GOT3 (cell line): ENCODE data around the gene A3GALT2.
A peak's percentile ranks its signal among the peaks of the same experiment; 100 is the strongest.
"Not testable (repeated sequence)": the region's sequence is repeated elsewhere in the genome, so short reads cannot be mapped to it uniquely, and the experiment has no call there.

Experiments used
- DNase-seq: peaks from one replicate; lab custom pipeline; 2025; ENCODE audit warnings: mixed read lengths; lab: John Stamatoyannopoulos, UW

Gene A3GALT2

DNA sequence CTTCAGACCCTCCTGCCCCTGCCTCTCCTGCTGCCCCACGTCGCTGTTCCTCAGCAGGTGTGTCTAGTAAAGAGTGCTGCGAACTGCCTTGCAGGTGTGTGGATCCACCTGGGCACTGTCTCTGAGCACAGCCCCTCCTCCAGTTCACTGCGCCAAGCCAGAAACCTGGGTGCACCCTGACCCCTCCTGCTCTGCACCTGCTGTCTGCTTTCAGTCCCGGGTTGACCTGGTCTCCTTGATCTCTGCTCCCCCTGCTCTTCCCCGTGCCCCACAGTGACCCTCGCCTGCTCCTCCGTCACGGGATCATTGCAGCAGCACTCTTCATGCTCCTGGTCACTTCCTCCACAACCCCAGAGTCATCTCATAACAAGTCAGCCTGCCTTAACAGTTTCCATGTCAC, 6.5 kb downstream of the A3GALT2 start:
- no peak for DNase-seq

DNA sequence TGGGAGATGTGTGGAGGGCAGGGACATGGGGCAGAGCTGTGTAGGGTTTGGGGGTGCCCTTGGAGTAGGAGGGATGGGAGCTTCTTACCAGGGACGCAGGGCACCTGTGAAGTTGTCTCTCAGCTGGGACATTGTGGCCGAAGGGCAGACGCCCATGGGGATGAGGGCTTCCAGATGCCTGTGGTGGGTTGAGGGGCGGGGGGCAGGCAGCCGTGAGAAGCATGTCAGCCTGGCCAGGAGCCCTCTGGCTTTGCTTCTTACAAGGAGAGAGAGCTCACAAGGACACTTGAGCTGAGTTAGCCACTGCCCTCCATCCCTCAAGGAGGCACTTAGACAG, 8.5 kb downstream of the A3GALT2 start:
- DNase-seq = no peak

DNA sequence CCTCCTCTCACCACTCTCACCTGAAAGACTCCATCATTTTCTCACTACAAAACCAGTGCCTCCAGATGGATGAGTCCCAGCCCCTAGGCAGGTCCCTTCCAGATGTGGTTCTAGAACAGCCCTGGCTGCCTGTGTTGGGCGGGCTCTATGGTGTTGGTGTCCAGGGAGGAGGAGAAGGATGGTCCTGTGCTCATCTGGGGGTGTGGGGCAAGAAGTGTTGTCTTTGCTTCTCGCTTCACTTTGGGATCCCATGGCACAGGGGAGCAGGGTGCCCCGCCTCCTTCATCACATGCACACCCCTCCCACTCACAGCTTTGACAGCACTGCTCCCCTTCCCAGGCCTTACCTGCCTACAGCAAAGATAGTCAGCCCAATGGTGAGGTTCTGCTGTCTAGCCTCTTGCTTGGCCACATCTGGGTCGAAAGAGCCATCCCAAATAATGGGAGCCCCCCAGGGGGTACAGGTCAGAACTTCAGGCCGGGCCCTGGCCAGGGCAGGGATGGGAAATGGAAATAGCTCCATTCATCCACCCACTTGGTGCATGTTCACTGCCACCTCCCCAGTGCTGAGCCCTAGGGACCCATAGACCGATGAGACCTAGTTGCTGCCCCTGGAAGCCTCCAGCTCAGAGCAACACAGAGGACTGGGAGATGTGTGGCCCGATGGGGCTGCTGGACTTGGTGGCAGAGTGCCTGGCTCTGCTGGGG, 9.0 kb downstream of the A3GALT2 start:
- no peak for DNase-seq

DNA sequence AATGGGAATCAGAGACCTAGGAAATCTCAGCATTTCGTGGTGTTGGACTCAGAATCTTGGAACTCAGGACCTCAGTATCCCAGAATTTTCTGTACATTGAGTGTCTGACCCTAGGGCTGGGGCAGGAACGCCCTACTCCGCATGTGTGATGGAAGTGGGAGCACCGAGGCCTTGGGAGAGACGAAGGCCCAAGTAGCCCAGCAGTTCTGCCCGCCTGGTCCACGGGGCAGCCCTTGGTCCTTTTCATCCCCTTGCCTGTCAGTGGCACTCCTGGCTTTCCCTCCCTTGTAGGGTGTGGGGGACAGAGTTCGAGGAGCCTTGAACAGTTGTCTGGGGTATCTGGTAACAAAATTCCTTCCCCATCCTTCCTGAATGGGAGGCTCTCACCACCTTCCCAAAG, 10.2 kb downstream of the A3GALT2 start:
- no peak for DNase-seq

DNA sequence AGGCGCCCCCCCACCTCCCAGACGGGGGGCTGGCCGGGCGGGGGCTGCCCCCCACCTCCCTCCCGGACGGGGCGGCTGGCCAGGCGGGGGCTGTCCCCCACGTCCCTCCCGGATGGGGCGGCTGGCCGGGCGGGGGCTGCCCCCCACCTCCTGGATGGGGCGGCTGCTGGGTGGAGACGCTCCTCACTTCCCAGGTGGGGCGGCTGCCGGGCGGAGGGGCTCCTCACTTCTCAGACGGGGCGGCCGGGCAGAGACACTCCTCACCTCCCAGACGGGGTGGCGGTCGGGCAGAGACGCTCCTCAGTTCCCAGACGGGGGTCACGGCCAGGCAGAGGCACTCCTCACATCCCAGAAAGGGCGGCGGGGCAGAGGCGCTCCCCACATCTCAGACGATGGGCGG, 11.5 kb downstream of the A3GALT2 start:
- not testable (repeated sequence) for DNase-seq

DNA sequence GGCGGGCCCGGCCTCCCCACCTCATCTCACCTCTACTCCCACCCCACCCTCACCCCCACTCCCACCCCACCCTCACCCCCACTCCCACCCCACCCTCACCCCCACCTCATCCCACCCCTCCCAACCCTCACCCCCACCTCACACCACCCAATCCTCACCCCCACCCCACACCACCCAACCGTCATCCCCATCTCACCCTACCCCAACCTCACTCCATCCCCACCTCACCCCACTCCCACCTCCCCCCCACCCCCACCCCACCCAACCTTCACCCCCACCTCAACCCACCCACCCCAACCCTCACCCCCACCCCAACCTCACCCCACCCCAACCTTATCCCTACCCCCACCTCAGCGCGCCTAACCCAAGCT, 13.4 kb downstream of the A3GALT2 start:
- DNase-seq = no peak

DNA sequence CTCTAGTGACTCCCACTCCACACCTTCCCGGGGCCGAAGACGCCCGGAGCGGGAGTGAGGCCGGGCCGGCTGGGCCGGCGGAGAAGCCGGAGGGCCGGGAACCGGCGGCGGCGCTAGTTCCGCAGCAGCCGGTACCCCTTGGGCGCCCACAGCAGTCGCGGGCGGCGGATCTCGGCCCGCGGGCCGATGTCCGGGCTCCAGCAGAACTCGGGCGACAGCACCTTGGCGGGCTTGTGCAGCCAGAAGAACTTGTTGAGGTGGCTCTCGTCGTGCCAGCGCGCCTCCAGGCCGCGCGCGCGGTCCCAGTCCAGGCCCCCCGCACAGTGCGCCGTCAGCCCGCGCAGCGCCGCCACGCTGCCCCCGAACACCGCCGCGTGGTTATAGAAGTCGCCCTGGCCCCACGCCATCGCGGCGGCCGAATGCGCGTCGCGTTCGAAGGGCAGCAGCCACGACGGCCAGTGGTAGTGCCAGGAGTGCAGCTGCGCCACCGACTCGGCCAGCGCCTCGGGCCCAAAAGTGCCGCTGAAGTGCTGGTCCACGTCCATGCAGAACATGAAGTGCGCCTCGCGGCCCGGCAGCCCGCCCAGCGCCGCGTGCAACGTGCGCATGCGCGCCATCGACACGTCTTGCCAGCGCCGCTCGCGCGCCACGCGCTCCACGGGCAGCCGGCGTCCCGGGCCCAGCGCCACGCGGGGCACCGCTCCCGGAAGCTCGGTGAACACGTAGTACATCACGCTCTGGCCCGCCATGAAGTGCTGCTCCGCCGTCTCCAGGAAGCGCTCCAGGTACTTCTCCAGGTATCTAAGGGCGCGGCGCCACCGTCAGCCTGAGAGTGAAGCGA, 14.0 kb downstream of the A3GALT2 start:
- no peak for DNase-seq

DNA sequence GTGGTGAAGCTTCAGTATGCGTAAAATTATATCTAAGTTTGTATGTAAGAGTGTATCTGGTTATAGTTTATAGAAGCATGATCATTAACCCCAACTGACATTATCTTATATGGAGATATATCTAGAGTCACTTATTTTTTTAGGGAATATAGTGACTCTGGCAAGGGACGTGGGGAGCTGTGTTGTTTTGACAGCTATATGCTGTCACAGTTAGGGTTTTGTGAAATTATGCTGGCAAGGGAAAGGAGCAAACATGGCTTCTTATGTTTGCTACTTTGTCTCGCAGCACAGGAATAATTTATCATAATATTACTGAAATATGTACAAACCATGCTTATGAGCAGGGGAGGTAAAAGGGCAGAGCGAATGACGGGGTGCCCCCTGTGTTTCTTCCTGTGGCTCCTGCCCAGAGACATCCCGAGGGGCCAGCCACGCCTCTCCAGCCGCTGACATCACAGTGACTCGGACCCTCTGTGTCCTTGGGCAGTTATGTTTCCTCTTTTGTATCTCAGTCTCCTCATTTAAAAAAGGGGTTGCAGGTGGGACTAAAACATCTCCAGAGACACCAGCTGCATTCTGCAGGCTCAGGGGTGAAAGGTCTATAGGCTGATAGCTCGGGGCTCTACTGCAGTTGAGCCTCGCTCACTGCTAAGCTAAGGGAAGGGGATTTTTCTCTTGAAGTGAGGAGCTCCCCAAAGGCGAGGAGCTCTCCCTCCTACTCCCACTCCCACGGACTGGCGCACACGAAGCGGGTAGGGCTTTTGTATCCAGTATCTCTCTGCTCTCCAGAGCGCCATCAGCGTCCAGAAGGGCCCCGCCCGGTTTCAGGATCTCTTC, 14.9 kb downstream of the A3GALT2 start:
- no peak for DNase-seq

DNA sequence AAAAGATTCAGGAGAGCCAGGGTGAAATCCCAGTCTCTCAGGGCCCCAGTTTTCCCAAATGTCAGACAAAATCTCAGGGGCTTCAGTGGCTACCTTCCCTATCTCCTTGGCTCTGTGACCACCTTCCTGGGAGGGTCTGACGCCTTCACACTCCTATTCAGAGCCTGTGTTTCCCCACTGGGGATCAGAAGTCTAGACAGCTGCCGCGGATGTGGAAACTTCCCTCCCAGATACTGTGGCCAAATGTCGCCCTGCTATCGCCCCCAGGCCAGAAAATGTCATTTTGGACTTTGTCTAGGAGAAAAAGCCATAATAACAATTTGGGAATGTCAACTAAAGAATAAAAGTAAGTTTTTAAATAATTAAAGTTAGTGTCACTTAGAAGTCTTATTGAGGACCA, 15.9 kb downstream of the A3GALT2 start:
- DNase-seq = no peak

DNA sequence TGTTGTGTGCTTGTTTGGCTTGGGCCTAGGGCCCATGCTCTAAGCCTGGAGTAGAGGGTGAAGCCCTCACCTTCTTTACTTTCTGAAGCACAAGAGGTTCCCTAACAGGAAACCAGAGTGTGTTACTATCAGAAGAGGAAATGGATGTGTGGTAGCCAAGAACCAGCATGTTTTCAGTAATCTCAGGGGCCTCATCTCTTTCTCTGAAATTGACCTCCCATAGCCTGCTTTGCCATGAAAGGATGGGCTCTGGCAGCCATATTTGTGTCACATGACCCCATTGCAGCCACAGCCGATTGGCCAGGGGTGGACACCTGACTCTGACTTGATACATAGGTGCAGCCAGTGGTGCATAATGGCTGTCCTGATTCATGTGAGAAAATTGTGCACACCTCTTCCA, 18.6 kb downstream of the A3GALT2 start:
- DNase-seq = no peak

DNA sequence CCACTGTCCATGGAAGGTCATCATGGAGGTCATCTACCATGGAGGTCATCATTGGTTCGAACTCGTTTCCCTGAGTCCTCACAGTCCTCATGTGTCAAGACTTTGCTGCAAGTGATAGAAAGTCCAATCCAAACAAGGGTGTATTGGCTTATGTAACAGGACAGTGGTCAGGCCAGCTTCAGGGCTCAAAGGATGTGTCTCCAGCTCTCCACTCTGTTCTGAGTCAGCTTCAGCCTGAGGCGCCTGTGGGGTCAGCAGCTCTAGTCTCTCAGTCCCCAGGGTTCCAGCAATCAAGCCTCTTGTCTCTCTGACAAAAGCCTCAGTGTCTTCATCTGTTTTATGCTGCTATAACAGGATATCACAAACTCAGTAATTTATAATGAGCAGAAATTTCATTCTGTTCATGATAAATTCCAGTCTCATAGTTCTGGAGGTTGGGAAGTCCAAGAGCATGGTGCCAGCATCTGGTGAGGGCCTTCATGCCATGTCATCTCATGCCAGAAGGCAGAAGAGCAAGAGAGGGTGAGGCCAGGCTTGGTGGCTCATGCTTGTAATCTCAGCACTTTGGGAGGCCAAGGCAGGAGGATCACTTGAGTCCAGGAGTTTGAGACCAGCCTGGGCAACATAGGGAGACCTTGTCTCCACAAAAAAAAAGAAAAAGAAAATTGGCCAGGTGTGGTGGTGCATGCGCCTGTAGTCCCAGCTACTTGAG, 19.5 kb downstream of the A3GALT2 start:
- no peak for DNase-seq

DNA sequence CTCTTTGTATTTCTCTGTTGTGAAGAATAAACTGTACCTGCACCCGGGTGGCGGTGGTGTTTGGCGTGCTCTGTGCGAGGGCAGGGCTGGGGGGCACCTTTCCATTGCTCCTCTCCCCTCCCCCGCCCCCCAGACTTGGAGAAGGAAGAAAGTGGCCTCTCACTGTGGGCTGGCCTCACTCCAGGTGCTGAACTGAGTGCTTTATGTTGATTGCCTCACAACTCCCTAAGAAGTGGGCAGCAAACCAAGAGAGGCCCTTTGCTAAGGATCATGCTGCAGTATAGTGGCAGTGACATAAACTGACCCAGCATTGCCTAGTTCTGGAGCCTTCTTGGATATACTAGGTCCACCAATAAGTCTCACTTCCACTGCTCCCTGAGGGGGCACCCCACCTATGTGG, 20.2 kb downstream of the A3GALT2 start:
- DNase-seq = no peak

DNA sequence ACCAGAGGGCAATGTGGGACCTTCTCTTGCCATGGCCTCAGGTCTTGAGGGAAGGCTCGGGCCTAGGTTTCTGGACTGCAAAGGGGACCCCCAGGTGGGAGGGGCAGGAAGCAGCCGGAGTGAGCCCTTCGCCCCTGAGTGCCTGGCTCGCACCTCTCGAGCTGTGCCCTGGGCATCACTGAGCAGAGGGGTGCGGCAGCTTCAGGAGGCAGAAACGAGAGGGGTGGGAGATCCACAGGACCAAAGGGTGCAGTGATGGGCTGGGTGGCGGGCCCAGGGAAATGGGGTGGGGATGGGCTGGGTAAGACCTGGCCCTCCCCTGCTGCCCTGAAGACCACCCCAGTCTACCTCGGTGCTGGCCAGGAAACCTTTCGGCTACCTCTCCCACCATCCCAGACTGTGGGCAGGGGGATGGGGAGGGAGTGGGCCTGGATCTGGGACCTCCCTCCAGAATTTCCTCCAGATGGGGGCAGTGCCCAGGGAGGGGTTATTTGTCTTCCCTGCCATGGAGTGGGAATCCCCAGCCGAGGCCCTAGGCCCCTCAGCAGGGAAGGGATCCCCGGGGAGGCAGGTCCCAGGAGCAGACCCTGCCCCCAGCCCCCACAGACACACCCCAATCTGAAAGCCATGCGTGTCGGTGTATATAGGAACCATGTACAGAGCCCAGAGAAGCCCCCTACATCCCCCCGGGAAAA, 21.3 kb downstream of the A3GALT2 start:
- no peak for DNase-seq

DNA sequence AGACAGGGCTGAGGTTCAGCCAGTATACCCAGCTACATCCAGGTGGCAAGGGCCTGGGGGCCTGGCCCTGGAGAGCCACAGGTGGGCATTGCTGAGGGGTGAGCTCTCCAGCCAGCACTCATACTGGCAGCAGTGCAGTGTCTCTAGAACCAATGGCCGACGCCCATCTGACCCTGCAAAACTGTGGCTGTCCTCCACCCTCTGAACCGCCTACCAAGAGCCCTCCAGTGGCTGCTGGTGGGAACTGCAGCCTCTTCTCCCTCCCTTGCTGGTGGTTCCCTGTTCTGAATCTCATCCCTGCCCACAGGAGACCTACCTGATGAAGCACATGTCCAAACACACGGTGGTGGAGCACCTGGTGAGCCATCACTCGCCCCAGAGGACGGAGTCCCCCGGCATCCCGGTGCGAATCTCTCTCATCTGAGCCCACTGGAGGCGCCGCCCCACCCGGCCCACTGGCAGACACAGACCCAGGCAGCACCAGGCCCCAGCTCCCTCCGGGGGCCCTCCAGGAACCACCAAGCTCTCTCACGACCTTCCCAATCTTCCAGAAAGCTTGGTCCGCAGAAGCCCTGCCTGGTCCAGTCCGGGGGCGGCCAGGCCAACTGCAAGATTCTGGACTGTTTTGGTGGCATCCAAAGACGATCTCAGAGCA, 22.1 kb downstream of the A3GALT2 start:
- DNase-seq = no peak

DNA sequence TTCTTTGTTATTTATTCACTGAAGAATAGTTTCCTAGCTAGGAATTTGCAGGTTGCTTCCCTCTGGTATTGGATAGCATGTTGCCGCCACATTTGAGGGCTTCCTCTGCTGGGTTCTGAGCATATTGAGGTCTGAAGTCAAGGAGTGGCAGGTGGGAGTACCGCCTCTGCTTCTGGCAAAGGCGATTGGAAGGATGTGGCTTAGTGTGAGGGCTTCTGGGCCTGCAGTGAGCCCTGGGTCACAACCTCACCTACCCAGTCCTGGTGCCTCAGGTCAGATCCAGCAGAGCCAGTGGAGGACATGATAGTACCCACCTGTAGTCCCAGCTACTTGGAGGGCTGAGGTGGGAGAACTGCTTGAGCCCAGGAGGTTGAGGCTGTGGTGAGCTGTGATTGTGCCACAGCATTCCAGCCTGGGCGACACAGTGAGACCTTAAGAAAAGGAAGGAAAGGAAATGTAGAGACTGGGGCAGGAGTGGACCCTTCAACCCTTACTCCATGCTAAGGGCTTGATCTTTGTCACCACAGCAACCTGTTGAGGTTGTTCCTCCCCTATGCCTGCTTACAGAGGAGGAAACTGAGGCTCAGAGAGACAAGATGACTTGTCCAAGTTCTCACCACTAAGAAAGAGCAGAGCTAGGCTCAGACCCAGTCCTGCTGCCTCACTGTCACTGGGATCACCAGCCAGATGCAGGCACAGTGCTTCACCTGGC, 22.8 kb downstream of the A3GALT2 start:
- DNase-seq = no peak

DNA sequence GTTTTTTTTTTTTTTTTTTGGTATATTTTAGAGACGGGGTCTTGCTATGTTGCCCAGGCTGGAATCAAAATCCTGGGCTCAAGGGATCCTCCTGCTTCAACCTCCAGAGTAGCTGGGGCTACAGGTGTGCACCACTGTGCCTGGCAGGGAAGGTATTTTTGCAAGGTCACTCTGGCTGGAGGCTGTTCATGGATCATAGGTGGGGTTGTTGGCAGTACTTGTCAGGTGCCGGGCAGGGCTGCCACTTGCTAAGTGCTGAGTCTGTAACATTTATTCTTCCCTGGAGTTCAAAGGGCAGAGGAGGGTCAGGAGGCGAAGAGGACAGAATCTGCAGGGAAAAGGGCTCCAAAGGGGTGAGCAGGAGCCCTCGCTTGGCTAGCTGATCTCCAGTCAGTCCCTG, 24.1 kb downstream of the A3GALT2 start:
- DNase-seq = no peak

DNA sequence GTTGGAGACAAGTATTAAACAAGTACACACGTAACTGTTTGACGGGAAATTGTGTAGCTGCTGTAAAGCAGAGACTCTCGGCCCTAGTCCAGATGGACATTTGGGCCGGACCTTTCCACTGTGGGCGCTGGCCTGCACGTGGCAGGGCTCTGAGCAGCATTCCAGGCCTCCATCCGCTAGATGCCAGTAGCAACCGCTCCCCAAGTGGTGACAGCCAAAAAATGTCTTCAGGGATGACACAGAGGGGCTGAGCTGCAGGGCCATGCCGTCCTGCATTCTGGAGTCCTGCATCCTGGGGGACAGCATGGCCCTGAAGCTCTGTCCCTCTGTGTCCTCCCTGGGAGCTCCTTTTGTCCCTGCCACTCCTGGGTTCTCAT, 24.8 kb downstream of the A3GALT2 start:
- no peak for DNase-seq

DNA sequence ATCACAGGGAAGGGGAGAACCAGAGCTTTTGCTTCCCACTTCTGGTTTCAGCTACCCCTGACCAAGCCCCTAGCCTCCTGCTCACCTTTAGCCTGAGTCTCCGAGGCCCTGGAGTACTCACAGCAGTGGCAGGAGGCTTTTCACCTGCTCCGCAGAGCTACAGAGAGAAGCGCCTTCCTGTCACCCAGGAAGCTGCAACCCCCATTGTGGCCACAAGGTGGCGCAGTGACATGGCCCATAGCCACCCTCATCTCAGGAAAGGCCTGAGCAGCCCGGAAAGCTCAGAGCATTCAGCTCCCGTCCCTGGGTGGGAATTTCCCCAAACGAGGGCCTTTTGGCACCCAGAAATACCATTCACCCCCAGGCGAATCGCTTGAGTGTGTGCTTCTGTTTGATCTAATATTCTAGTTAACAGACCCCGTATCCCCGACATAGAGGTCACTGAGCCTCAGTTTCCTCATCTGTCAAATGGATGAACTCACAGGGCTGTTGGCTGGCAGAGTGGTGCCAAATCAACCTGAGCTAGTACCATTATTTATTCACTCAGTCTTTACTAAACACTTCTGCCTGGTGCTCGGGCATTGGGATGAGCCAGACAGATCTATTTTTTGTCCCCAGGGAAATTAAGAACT, 25.3 kb downstream of the A3GALT2 start:
- peak; percentile 47 for DNase-seq

DNA sequence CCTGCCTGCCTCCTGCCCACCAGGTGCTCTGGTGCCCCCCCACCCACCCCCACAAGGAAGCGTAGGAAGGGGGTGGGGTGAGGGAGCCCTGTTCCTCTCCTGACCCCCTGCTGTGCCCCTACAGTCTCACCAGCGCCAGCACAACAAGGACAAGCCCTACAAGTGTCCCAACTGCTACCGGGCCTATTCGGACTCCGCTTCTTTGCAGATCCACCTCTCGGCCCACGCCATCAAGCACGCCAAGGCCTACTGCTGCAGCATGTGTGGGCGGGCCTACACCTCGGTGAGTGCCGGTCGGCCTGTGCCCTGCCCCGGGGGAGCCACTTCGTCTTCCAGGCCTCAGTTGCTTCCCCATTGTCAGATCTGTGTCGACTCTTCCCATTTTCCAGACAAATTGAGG, 25.9 kb downstream of the A3GALT2 start:
- no peak for DNase-seq
